Measurements from ENCODE around the gene EDN3. TPM values are rescaled to one million over a fixed set of nuclear protein-coding genes. Genes with fewer than 3 reads are reported as not detected.

Gene EDN3
- total RNA-seq, 2 experiments from 2014 or later: not detected

- ATAC-seq (no peak), DNase-seq (no peak)
- ChIA-PET CTCF (no interaction called here), POLR2A (interaction anchor here (0.6 kb wide), 1 partner anchor 159 kb away, joined by 3 read pairs; no protein-coding TSS in a partner anchor)
- Mint-ChIP-seq H3K36me3 (ENCODE audit: low read depth) (no peaks in the 10 kb centered on the region), H3K4me1 (ENCODE audit: low read depth) (no peaks in the 10 kb centered on the region), H3K4me3 (no peak overlapping the region), H3K27ac (no peak overlapping the region), H3K27me3 (ENCODE audit: low read depth) (peaks cover 4% of the 10 kb centered on the region), H3K9me3 (ENCODE audit: insufficient read depth) (no peaks in the 10 kb centered on the region)
Measured at GRCh38 chr20:59359906-59360725, 59.7 kb downstream of the EDN3 start.

- no peak for ATAC-seq
- POLR2A ChIA-PET: no interaction called here
- Mint-ChIP-seq H3K4me3 (no peak overlapping the region), H3K9me3 (ENCODE audit: insufficient read depth) (no peaks in the 10 kb centered on the region), H3K27ac (no peak overlapping the region), H3K4me1 (ENCODE audit: low read depth) (no peaks in the 10 kb centered on the region), H3K27me3 (ENCODE audit: low read depth) (peaks cover 4% of the 10 kb centered on the region), H3K36me3 (ENCODE audit: low read depth) (no peaks in the 10 kb centered on the region)
- CTCF ChIA-PET: no interaction called here
- no peak for DNase-seq
Measured at GRCh38 chr20:59360934-59361333, 60.5 kb downstream of the EDN3 start.

DNA sequence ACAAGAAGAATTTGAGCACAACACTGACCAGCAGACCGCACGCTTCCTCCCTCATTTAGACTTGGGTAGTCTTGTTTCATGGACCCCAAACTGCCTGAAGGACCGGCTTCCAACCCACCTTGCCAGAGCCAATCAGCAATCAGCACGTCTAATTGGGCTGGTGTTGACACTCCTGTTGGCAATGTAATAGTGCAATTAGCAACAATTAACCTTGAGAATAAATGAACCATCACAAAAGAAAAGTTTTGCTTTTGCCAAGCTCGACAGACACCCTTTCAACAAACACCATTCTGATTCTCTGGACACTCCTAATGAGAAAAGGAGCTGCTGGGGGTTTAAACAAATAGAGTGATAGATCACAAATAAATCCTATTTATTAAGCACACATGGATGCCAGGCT, 61.0 kb downstream of the EDN3 start:
- Mint-ChIP-seq H3K9me3 (ENCODE audit: insufficient read depth) (no peaks in the 10 kb centered on the region), H3K36me3 (ENCODE audit: low read depth) (no peaks in the 10 kb centered on the region), H3K4me1 (ENCODE audit: low read depth) (no peaks in the 10 kb centered on the region), H3K27me3 (ENCODE audit: low read depth) (peaks cover 4% of the 10 kb centered on the region), H3K27ac (no peak overlapping the region), H3K4me3 (no peak overlapping the region)
- ChIA-PET POLR2A (no interaction called here), CTCF (no interaction called here)
- DNase-seq: no peak
- no peak for ATAC-seq

GRCh38 chr20:59363101-59363500, 62.7 kb downstream of the EDN3 start:
- CTCF ChIA-PET: no interaction called here
- Mint-ChIP-seq H3K27ac (no peak overlapping the region), H3K4me1 (ENCODE audit: low read depth) (no peaks in the 10 kb centered on the region), H3K36me3 (ENCODE audit: low read depth) (no peaks in the 10 kb centered on the region), H3K9me3 (ENCODE audit: insufficient read depth) (no peaks in the 10 kb centered on the region), H3K27me3 (ENCODE audit: low read depth) (peaks cover 6% of the 10 kb centered on the region), H3K4me3 (no peak overlapping the region)
- DNase-seq (no peak), ATAC-seq (no peak)
- POLR2A ChIA-PET: no interaction called here

- H3K27ac Mint-ChIP-seq: no peak overlapping the region
- ATAC-seq: no peak
- H3K9me3 Mint-ChIP-seq (ENCODE audit: insufficient read depth): no peaks in the 10 kb centered on the region
- ChIA-PET POLR2A (no interaction called here), CTCF (no interaction called here)
- peaks cover 6% of the 10 kb centered on the region for H3K27me3 Mint-ChIP-seq (ENCODE audit: low read depth)
- H3K4me3 Mint-ChIP-seq: no peak overlapping the region
- DNase-seq: no peak
- H3K36me3 Mint-ChIP-seq (ENCODE audit: low read depth): no peaks in the 10 kb centered on the region
- H3K4me1 Mint-ChIP-seq (ENCODE audit: low read depth): no peaks in the 10 kb centered on the region
Measured at GRCh38 chr20:59364611-59365010, 64.2 kb downstream of the EDN3 start.

- DNase-seq (no peak), ATAC-seq (no peak)
- POLR2A ChIA-PET: no interaction called here
- no peaks in the 10 kb centered on the region for H3K4me1 Mint-ChIP-seq (ENCODE audit: low read depth)
- CTCF ChIA-PET: no interaction called here
- H3K9me3 Mint-ChIP-seq (ENCODE audit: insufficient read depth): no peaks in the 10 kb centered on the region
- H3K27ac Mint-ChIP-seq: no peak overlapping the region
- H3K27me3 Mint-ChIP-seq (ENCODE audit: low read depth): peaks cover 6% of the 10 kb centered on the region
- H3K4me3 Mint-ChIP-seq: no peak overlapping the region
- H3K36me3 Mint-ChIP-seq (ENCODE audit: low read depth): no peaks in the 10 kb centered on the region
Measured at GRCh38 chr20:59365611-59366285, 65.3 kb downstream of the EDN3 start.

GRCh38 chr20:59371431-59371830, 71.0 kb downstream of the EDN3 start:
- ChIA-PET POLR2A (no interaction called here), CTCF (no interaction called here)
- Mint-ChIP-seq H3K36me3 (ENCODE audit: low read depth) (no peaks in the 10 kb centered on the region), H3K4me1 (ENCODE audit: low read depth) (no peaks in the 10 kb centered on the region), H3K4me3 (no peak overlapping the region), H3K27me3 (ENCODE audit: low read depth) (peaks cover 14% of the 10 kb centered on the region), H3K9me3 (ENCODE audit: insufficient read depth) (no peaks in the 10 kb centered on the region), H3K27ac (no peak overlapping the region)
- DNase-seq (no peak), ATAC-seq (no peak)

DNA sequence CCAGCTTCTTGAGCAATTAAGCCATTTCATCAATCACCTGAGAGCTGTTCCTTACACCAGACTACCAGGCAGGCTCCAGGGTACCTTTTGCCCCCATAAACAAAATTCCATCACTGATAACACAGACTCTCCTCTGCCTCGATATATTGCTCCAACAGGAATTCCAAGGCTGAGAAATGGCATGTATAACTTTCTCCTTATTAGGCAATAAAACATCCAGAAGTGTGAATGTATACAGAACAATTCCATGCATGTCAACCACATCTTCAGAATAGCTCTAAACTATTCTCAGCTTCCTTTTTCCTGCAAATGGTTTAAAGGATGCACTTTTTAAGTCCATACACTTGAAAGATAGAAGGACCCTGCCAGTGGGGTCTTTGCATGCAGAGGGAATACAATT, 73.8 kb downstream of the EDN3 start:
- ATAC-seq: no peak
- Mint-ChIP-seq H3K27me3 (ENCODE audit: low read depth) (peaks cover 11% of the 10 kb centered on the region), H3K4me1 (ENCODE audit: low read depth) (peaks cover 8% of the 10 kb centered on the region), H3K9me3 (ENCODE audit: insufficient read depth) (no peaks in the 10 kb centered on the region), H3K36me3 (ENCODE audit: low read depth) (no peaks in the 10 kb centered on the region), H3K27ac (no peak overlapping the region), H3K4me3 (no peak overlapping the region)
- POLR2A ChIA-PET: no interaction called here
- CTCF ChIA-PET: interaction anchor here (0.8 kb wide), 1 partner anchor 30 kb away, joined by 3 read pairs; no protein-coding TSS in a partner anchor
- DNase-seq: no peak

GRCh38 chr20:59375541-59375940, 75.1 kb downstream of the EDN3 start:
- DNase-seq (no peak), ATAC-seq (no peak)
- H3K4me1 Mint-ChIP-seq (ENCODE audit: low read depth): peaks cover 8% of the 10 kb centered on the region
- H3K9me3 Mint-ChIP-seq (ENCODE audit: insufficient read depth): no peaks in the 10 kb centered on the region
- peaks cover 11% of the 10 kb centered on the region for H3K27me3 Mint-ChIP-seq (ENCODE audit: low read depth)
- ChIA-PET CTCF (interaction anchor here (1.2 kb wide), 1 partner anchor 54 kb away, joined by 3 read pairs; no protein-coding TSS in a partner anchor), POLR2A (no interaction called here)
- no peak overlapping the region for H3K4me3 Mint-ChIP-seq
- no peak overlapping the region for H3K27ac Mint-ChIP-seq
- no peaks in the 10 kb centered on the region for H3K36me3 Mint-ChIP-seq (ENCODE audit: low read depth)

Other genes with a start within 250 kb of the EDN3 start
- gene ZNF831, start 136.8 kb upstream of the EDN3 start, total RNA-seq: 1 to 10 TPM; 8.6 to 9.2 TPM